ENCODE results near the gene EBP. TPM values are rescaled to one million over a fixed set of nuclear protein-coding genes. Genes with fewer than 3 reads are reported as not detected.

Gene EBP
- total RNA-seq, 1 donor from 2014 or later, result 40.2 TPM

DNA sequence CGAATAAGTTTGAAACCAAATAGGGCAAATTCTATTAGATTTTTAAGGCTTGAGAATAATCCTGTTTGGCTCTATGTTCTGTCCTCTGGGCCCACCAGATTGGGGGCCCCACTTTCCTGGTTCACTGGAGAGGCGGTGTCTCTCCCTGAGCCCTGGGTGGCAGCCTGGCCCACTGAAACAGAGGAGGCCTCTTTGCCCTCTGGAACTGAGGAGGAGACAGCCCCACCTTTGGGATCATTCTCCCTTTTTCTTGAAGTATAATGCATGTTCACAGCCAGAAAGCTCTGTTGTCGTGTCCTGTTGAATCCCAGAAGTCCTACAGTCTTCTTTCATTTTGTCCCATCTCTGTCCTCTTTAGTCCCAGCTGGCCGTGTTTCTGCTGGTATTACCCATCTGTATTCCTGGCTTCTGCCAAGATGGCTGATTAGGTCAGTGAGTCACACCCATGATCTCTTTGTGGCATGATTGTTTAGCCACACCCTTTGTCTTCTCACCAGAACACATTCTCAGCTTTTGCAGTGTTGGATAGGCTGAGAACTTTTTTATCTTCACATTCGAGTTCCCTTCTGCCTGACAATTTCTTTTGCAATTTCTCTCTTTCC is 9.9 kb downstream of the EBP start:
- TF ChIP-seq, protein P1, sequence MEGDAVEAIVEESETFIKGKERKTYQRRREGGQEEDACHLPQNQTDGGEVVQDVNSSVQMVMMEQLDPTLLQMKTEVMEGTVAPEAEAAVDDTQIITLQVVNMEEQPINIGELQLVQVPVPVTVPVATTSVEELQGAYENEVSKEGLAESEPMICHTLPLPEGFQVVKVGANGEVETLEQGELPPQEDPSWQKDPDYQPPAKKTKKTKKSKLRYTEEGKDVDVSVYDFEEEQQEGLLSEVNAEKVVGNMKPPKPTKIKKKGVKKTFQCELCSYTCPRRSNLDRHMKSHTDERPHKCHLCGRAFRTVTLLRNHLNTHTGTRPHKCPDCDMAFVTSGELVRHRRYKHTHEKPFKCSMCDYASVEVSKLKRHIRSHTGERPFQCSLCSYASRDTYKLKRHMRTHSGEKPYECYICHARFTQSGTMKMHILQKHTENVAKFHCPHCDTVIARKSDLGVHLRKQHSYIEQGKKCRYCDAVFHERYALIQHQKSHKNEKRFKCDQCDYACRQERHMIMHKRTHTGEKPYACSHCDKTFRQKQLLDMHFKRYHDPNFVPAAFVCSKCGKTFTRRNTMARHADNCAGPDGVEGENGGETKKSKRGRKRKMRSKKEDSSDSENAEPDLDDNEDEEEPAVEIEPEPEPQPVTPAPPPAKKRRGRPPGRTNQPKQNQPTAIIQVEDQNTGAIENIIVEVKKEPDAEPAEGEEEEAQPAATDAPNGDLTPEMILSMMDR (IDR thresholded peaks at IDR 0.05; ENCODE audit: insufficient read depth, low read length, poor library complexity, severe bottlenecking), result no peak
- Histone ChIP-seq H3K27me3 (ENCODE audit: control insufficient read depth, insufficient read depth, low read length) (no peaks in the 10 kb centered on the region), H3K4me3 (ENCODE audit: low read depth, low read length) (no peak overlapping the region), H3K36me3 (ENCODE audit: control insufficient read depth, insufficient read depth, low read length) (no peaks in the 10 kb centered on the region)
- DNase-seq (ENCODE audit: low read depth), result peak; percentile 41

DNA sequence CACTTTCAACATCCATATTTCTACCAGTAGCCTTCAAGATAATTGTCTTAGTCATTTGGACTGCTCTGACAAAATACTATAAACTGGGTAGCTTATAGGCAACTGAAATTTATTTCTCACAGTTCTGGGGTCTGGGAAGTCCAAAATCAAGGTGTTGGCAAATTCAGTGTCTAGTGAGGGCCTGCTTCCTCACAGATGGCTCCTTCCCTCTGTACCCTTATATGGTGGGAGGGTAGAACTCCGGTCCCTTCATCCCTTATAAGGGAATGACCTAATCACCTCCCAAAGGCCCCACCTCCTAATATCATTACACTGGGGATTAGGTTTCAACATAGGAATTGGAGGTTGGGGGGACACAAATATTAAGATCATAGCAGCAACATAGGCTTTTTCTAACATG is 10.6 kb downstream of the EBP start:
- TF ChIP-seq, protein P1 (IDR thresholded peaks at IDR 0.05; ENCODE audit: insufficient read depth, low read length, poor library complexity, severe bottlenecking), result no peak
- H3K36me3 ChIP-seq (ENCODE audit: control insufficient read depth, insufficient read depth, low read length), result no peaks in the 10 kb centered on the region
- H3K4me3 ChIP-seq (ENCODE audit: low read depth, low read length), result no peak overlapping the region
- DNase-seq (ENCODE audit: low read depth), result no peak
- H3K27me3 ChIP-seq (ENCODE audit: control insufficient read depth, insufficient read depth, low read length), result no peaks in the 10 kb centered on the region

DNA sequence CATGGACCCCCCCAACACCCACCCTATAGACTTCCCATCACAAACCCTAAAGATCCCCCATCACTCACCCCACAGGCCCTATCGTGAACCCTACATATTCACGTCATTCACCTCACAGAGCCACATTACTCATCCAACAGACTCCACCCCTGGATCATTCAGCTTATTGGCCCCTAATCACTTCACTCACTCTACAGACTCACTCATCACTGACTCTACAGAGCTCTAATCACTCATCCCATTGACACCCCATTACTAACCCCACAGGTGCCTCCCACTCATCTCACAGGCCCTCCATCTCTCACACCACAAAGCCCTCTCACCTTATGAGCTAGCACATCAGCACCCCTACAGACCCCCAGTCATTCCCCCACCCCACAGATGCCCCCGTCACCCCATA is 11.6 kb downstream of the EBP start:
- no peak overlapping the region for H3K4me3 ChIP-seq (ENCODE audit: low read depth, low read length)
- H3K27me3 ChIP-seq (ENCODE audit: control insufficient read depth, insufficient read depth, low read length), result no peaks in the 10 kb centered on the region
- no peaks in the 10 kb centered on the region for H3K36me3 ChIP-seq (ENCODE audit: control insufficient read depth, insufficient read depth, low read length)
- TF ChIP-seq, protein P1 (IDR thresholded peaks at IDR 0.05; ENCODE audit: insufficient read depth, low read length, poor library complexity, severe bottlenecking), result no peak
- no peak for DNase-seq (ENCODE audit: low read depth)

GRCh38 chrX:48538641-48539344 is 17.2 kb downstream of the EBP start:
- no peaks in the 10 kb centered on the region for H3K27me3 ChIP-seq (ENCODE audit: control insufficient read depth, insufficient read depth, low read length)
- H3K36me3 ChIP-seq (ENCODE audit: control insufficient read depth, insufficient read depth, low read length), result no peaks in the 10 kb centered on the region
- peak overlapping the region; percentile 22 for H3K4me3 ChIP-seq (ENCODE audit: low read depth, low read length)
- TF ChIP-seq, protein P1 (IDR thresholded peaks at IDR 0.05; ENCODE audit: insufficient read depth, low read length, poor library complexity, severe bottlenecking), result no peak
- DNase-seq (ENCODE audit: low read depth), result no peak

DNA sequence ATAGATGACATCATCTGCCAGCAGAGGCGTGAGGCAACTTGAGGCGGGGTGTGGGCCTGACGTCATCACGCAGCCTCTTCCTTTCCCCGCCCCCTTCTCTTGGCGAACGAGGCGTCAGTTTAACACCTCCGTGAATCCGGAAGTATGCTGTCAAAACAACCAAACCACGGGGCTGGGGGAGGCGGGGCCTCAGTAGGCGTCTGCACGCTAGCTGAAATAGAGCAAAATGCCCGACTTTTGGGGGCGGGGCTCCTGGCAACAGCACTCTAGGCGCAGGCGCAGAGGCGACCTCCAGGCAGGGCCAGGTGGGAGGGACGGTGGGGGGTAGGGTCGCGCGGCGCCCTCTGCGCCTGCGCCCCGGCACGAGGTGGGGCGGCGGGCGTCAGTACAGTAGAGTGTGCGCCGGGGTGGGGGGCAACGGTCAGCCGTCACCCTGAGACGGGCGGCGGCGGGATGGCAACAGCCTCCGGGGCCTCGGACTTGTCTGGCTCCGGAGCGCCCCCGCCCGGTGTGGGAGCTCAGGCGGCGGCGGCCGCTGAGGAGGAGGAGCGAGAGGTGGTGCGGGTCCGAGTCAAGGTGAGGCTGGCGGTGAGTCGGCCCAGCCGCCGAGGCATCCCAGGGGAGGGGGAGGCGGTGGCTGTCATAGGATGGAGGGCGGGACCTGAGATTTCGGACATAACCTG is 17.9 kb downstream of the EBP start, which contains the start of gene TBC1D25:
TSS of gene TBC1D25 (plus strand) at position 370 of the 683 bp plus-strand sequence. CDS start at position 454, 84 bp downstream.
- TF ChIP-seq, protein P1 (IDR thresholded peaks at IDR 0.05; ENCODE audit: insufficient read depth, low read length, poor library complexity, severe bottlenecking), result peak; percentile 43
- no peaks in the 10 kb centered on the region for H3K36me3 ChIP-seq (ENCODE audit: control insufficient read depth, insufficient read depth, low read length)
- DNase-seq (ENCODE audit: low read depth), result peak; percentile 81
- peak within 1 kb of the TSS; percentile 69 for H3K4me3 ChIP-seq (ENCODE audit: low read depth, low read length)
- no peaks in the 10 kb centered on the region for H3K27me3 ChIP-seq (ENCODE audit: control insufficient read depth, insufficient read depth, low read length)
